ENCODE data around the gene NINL.

DNA sequence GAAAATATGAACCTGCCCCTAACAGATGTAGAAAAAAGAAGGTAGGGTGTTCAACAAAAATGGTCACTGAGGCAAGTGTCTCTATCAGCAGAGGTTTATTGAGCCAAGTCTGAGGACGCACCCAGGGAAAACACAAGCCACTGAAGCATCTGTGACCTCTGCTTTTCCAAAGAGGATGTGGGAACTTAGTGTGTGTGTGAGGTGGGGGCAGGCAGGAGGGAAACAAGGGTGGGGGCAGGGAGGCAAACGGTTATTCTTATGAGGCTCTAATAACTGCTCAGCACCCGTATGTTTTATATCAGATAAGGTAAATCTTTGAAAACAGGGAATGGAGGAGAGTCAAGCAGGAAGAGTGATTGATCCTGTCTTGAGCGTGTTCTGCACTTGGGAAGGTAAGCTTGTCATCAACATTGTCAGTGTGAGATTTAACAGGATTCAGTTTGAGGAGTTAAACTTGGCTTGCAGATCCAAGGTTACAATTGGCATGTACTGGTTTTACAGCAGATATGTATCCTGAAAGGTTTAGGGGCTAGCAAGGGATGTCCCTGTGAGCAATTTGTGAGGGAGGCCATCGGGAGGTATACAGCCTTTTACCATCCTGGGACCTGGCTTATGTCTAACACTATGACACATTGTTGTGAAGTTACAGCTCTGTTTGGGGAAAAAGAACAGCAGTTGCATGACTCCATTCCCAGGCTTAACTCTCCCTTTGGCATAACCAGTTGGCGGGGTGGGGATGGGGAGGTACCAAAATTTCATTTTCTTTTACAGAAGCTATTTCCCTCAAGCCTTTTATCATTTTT is 33.7 kb downstream of the NINL start:
- TF ChIP-seq POLR2A (IDR thresholded peaks at IDR 0.05), result no peak
- TF ChIP-seq, protein P1, sequence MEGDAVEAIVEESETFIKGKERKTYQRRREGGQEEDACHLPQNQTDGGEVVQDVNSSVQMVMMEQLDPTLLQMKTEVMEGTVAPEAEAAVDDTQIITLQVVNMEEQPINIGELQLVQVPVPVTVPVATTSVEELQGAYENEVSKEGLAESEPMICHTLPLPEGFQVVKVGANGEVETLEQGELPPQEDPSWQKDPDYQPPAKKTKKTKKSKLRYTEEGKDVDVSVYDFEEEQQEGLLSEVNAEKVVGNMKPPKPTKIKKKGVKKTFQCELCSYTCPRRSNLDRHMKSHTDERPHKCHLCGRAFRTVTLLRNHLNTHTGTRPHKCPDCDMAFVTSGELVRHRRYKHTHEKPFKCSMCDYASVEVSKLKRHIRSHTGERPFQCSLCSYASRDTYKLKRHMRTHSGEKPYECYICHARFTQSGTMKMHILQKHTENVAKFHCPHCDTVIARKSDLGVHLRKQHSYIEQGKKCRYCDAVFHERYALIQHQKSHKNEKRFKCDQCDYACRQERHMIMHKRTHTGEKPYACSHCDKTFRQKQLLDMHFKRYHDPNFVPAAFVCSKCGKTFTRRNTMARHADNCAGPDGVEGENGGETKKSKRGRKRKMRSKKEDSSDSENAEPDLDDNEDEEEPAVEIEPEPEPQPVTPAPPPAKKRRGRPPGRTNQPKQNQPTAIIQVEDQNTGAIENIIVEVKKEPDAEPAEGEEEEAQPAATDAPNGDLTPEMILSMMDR (IDR thresholded peaks at IDR 0.05), result no peak

All from right lobe of liver (tissue), 4 donors.